GM23248 (cell line): Measurements from ENCODE around the gene PRKAR1A.

Experiments
- EZH2 ChIP-seq: fragments of 200-600 bp; sonication (generic); IDR thresholded peaks from 2 replicates; pipeline ENCODE4 v1.6.1; 2018; ENCODE audit warnings: antibody characterized with exemption, mild to moderate bottlenecking; ENCODE audit not compliant: insufficient read depth, poor library complexity, severe bottlenecking
- EZH2phosphoT487 ChIP-seq: fragments of 200-600 bp; sonication (generic); IDR thresholded peaks from 2 replicates; pipeline ENCODE4 v1.6.1; 2018; ENCODE audit warnings: antibody characterized with exemption, moderate library complexity, mild to moderate bottlenecking, low read depth; ENCODE audit not compliant: insufficient read depth

- TF ChIP-seq EZH2phosphoT487 (no peak), EZH2 (no peak)
These were observed 27.8 kb upstream of the PRKAR1A start for GRCh38 chr17:68484458-68484857.
